Left lung (tissue), 10 donors: ENCODE results near the gene TUNAR. TPM values are rescaled to one million over a fixed set of nuclear protein-coding genes. Genes with fewer than 3 reads are reported as not detected.
A peak's percentile ranks its signal among the peaks of the same experiment; 100 is the strongest.

Experiments used
- ATAC-seq: fragments of 200-7000 bp; cut with Tn5 transposase; one replicate; pipeline ENCODE4 v1.9.1; 2020; ENCODE audit warnings: moderate library complexity
- DNase-seq, 4 donors: peaks; one replicate each; pipeline ENCODE4 v3.0.0-alpha.2; 2013 to 2020
- H3K27ac ChIP-seq, 2 donors: fragments of 200-600 bp; sonication (generic) in 1 of 2; one replicate each; pipeline versions ENCODE4 v1.5.0 to v1.8.0; 2020 to 2021
- H3K27me3 ChIP-seq, 2 donors: fragments of 200-600 bp; sonication (generic) in 1 of 2; one replicate each; pipeline versions ENCODE4 v1.5.0 to v1.8.0; 2020 to 2021
- H3K36me3 ChIP-seq, 2 donors: fragments of 200-600 bp; sonication (generic) in 1 of 2; one replicate each; pipeline versions ENCODE4 v1.5.0 to v1.8.0; 2020 to 2021
- H3K4me1 ChIP-seq, 2 donors: fragments of 200-600 bp; one replicate each; pipeline ENCODE4 v1.8.0; 2021
- H3K4me3 ChIP-seq, 2 donors: fragments of 200-600 bp; sonication (generic) in 1 of 2; one replicate each; pipeline versions ENCODE4 v1.5.0 to v1.8.0; 2020 to 2021; ENCODE audit warnings: mild to moderate bottlenecking in 1 of 2
- H3K9me3 ChIP-seq, 2 donors: fragments of 200-600 bp; sonication (generic) in 1 of 2; one replicate each; pipeline versions ENCODE4 v1.5.0 to v1.8.0; 2020 to 2021
- intact Hi-C, 2 donors: fragments of 100-400 bp; cut with DNase I; formaldehyde crosslinking; loops; one replicate each; pipeline versions ENCODE4 v1.11.2 to v1.14.2; 2022
- polyA plus RNA-seq, 6 donors: library from polyadenylated mRNA; unstranded; fragments of 120-200 nt; gene quantifications; one replicate each; pipeline ENCODE4 v1.2.1, GENCODE V29; 2013; ENCODE audit not compliant: insufficient read length in 6 of 6
- total RNA-seq, 2 donors: library from RNA; stranded (reverse); fragmentation: NEBNext Ultra II Directional; extraction: Animal tissue kit (Norgen Biotek cat#: 25700); gene quantifications; one replicate each; pipeline ENCODE4 v1.2.1, GENCODE V29; 2021
- TF ChIP-seq, protein P1 (sequence below), 2 donors: fragments of 200-600 bp; sonication (generic) in 1 of 2; IDR thresholded peaks; one replicate each; pipeline versions ENCODE4 v1.5.0 to v1.8.0; 2021; ENCODE audit warnings: antibody characterized with exemption in 2 of 2
- donor health status: DM: no; HTN: yes; CAD: no.
- donor health status: DM: no; HTN: no; CAD: no.

Gene TUNAR
- total and polyA plus RNA-seq, 8 donors, result 0.12 to 0.30 (median 0.19) TPM; not detected in 4

DNA sequence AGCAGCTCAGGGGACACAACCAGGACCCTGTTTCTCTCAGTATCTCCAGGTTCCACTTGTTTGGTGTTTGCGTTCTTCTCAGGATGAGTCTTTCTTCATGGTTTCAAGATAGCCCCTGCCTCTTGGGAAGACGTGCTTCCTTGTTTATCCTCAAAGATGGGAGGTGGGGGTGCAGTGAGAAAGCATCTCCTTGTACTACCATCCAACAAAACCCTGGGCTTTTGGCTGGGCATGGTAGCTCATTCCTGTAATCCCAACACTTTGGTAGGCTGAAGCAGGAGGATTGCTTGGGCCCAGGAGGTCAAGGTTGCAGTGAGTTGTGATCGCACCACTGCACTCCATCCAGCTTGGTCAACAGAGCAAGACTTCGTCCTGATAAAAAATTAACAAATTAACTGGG, 21.0 kb upstream of the TUNAR start:
- intact Hi-C loops, result no loop called here
- no peaks in the 10 kb centered on the region for H3K4me1 ChIP-seq
- no peak overlapping the region for H3K4me3 ChIP-seq
- no peak for DNase-seq
- ATAC-seq, result no peak
- H3K36me3 ChIP-seq, result no peaks in the 10 kb centered on the region
- H3K9me3 ChIP-seq, result peaks cover 0 to 5% of the 10 kb centered on the region in 2 donors
- no peaks in the 10 kb centered on the region for H3K27me3 ChIP-seq
- TF ChIP-seq, protein P1, sequence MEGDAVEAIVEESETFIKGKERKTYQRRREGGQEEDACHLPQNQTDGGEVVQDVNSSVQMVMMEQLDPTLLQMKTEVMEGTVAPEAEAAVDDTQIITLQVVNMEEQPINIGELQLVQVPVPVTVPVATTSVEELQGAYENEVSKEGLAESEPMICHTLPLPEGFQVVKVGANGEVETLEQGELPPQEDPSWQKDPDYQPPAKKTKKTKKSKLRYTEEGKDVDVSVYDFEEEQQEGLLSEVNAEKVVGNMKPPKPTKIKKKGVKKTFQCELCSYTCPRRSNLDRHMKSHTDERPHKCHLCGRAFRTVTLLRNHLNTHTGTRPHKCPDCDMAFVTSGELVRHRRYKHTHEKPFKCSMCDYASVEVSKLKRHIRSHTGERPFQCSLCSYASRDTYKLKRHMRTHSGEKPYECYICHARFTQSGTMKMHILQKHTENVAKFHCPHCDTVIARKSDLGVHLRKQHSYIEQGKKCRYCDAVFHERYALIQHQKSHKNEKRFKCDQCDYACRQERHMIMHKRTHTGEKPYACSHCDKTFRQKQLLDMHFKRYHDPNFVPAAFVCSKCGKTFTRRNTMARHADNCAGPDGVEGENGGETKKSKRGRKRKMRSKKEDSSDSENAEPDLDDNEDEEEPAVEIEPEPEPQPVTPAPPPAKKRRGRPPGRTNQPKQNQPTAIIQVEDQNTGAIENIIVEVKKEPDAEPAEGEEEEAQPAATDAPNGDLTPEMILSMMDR (IDR thresholded peaks at IDR 0.05), result no peak
- no peak overlapping the region for H3K27ac ChIP-seq

DNA sequence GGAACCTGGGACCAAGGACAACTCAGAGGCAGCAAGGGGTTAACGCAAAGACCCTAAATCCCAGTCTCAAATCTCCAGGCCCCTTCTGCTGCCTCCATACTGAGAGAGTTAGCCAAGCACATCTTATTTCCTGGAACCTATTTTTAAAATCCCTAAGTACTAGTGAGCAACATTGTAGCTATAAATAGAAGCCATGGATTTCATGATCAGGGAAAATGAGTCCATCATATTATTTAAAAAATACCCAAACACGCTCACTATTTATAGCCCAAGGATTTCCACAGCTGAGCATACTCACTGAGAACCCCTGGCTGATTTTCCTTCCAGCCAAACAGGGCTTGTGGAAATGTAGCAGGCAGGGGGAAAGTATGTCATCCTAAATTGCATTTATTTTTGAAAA, 19.4 kb upstream of the TUNAR start:
- DNase-seq (no peak), ATAC-seq (no peak)
- no peaks in the 10 kb centered on the region for H3K9me3 ChIP-seq
- TF ChIP-seq, protein P1 (IDR thresholded peaks at IDR 0.05), result no peak
- intact Hi-C loops, result no loop called here
- no peaks in the 10 kb centered on the region for H3K4me1 ChIP-seq
- H3K36me3 ChIP-seq, result no peaks in the 10 kb centered on the region
- H3K4me3 ChIP-seq, result no peak overlapping the region
- no peak overlapping the region for H3K27ac ChIP-seq
- H3K27me3 ChIP-seq, result no peaks in the 10 kb centered on the region

DNA sequence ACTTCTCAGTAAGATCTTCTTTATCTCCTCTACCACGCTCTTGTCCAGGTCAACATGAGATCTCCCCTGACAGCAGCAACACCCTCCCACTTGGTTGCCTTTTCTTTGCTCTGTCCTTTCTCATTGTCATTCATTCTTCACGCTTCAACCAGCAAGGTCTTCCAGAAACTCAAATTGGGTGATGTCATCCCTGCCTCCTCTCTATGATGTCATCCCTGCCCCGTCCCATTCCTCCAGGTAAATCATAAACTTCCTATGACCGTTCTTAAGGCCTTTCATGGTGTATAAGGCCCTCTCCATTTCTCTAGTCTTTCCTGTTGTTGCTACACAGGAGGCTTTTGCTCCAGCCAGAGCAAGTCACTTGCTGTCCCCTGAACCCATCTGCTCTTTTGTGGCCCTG, 17.7 kb upstream of the TUNAR start:
- Histone ChIP-seq H3K9me3 (no peaks in the 10 kb centered on the region), H3K4me1 (no peaks in the 10 kb centered on the region), H3K27ac (no peak overlapping the region), H3K4me3 (no peak overlapping the region), H3K36me3 (no peaks in the 10 kb centered on the region), H3K27me3 (no peaks in the 10 kb centered on the region)
- intact Hi-C loops, result no loop called here
- no peak for ATAC-seq
- TF ChIP-seq, protein P1 (IDR thresholded peaks at IDR 0.05), result no peak
- no peak for DNase-seq

DNA sequence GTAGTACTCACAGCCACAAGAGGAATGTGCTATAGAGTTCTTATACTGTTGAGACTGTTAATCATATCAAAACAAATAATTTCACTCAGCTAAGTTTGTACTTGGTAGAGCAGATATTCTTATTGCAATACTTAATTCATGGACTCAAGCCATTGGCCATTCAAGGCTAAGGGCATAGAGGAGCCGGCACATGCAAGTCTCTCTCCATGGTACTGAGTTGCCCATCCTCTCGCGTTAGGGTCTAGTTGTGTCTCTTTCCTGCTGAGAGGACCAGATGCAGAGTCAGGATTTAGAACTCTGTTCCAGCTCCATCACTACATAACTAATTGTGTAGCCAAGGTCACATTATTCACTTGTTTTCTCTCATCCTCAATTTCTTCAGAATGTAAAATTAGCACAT, 14.4 kb upstream of the TUNAR start:
- intact Hi-C loops, result no loop called here
- Histone ChIP-seq H3K27ac (no peak overlapping the region), H3K27me3 (no peaks in the 10 kb centered on the region), H3K9me3 (no peaks in the 10 kb centered on the region), H3K4me1 (no peaks in the 10 kb centered on the region), H3K36me3 (no peaks in the 10 kb centered on the region), H3K4me3 (no peak overlapping the region)
- no peak for ATAC-seq
- peak in 1 of 4 donors; percentile 7 for DNase-seq
- TF ChIP-seq, protein P1 (IDR thresholded peaks at IDR 0.05), result no peak

DNA sequence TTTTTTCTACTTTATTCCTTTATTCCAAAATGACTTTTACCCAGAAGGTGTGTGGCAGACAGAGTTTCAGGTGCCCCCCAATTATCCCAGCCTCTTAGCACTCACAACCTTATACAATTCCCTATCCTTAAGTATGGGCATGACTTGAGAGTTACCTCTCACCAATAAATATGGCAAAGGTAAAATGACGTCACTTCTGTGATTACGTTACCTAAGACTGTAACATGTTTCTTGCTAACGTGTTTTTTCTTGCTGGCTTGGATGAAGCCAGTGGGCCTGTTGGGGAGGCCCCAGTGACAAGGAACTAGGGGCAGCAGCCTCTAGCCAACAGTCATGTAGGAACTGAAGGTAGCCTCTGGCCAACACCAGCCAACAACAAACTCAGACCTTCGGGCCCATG, 13.3 kb upstream of the TUNAR start:
- no peak for ATAC-seq
- intact Hi-C loops, result no loop called here
- H3K27ac ChIP-seq, result no peak overlapping the region

More for the DNA sequence above, 13.3 kb upstream of the TUNAR start:
- Histone ChIP-seq H3K27me3 (no peaks in the 10 kb centered on the region), H3K9me3 (no peaks in the 10 kb centered on the region), H3K36me3 (no peaks in the 10 kb centered on the region), H3K4me3 (no peak overlapping the region), H3K4me1 (no peaks in the 10 kb centered on the region)
- no peak for DNase-seq
- TF ChIP-seq, protein P1 (IDR thresholded peaks at IDR 0.05), result no peak
